GM12875 (cell line): ENCODE results near the gene DDR2.

Experiments used
- H3K4me3 ChIP-seq: one replicate; pipeline ENCODE4 v1.5.1; 2011; ENCODE audit warnings: low read depth, low read length, control low read depth
- CTCF ChIP-seq: IDR thresholded peaks from 2 replicates; pipeline ENCODE4 v1.5.1; 2011; ENCODE audit warnings: low read depth, mild to moderate bottlenecking, control low read depth, inconsistent platforms, low read length, moderate library complexity, borderline replicate concordance; ENCODE audit not compliant: insufficient read depth

DDR2 gene

GRCh38 chr1:162672622-162673260, 40.5 kb downstream of the DDR2 start:
- no peak overlapping the region for H3K4me3 ChIP-seq
- no peak for TF ChIP-seq CTCF

- TF ChIP-seq CTCF = no peak
- H3K4me3 ChIP-seq = no peak overlapping the region
These were observed 41.9 kb downstream of the DDR2 start for GRCh38 chr1:162674034-162674608.

GRCh38 chr1:162676087-162676486, 43.8 kb downstream of the DDR2 start:
- no peak overlapping the region for H3K4me3 ChIP-seq
- no peak for TF ChIP-seq CTCF

- TF ChIP-seq CTCF = no peak
- no peak overlapping the region for H3K4me3 ChIP-seq
These were observed 44.5 kb downstream of the DDR2 start for GRCh38 chr1:162676750-162677149.

- no peak for TF ChIP-seq CTCF
- no peak overlapping the region for H3K4me3 ChIP-seq
These were observed 45.5 kb downstream of the DDR2 start for GRCh38 chr1:162677607-162678371.

GRCh38 chr1:162678439-162678838, 46.2 kb downstream of the DDR2 start:
- no peak overlapping the region for H3K4me3 ChIP-seq
- no peak for TF ChIP-seq CTCF
